ENCODE measurements around the gene GALNT14. TPM values are rescaled to one million over a fixed set of nuclear protein-coding genes. Genes with fewer than 3 reads are reported as not detected.

The GALNT14 gene
- total and polyA plus RNA-seq, 2 of the 13 experiments (the other 11 are each of a cell fraction or from before 2014, with no cell fraction given): not detected

DNA sequence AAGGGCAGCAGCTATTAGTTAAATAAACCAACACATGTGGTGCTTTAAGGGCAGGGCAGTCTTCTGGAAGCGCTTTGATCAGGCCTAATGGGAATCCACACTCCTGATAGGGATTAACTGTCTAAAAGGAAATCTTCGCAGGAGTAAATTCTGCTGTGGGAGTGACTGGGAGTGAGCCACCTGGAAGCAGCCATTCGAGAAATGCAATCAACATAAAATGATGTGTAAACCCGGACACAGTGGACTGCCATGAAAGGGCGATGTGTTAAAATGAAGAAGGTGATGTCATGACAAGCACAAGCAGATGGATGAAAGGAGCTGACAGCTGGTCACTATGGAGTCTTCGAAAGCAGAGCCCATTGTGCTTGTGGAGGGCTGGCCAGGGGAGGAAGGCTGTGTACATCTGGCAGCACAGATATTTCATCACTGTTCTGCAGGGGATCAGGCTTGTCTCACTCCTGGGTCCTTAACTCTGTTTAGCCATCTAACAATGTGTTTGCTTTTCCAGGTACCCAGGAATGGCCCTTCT, 24.8 kb upstream of the GALNT14 start:
- no peak overlapping the region for H2AFZ ChIP-seq (ENCODE audit: low read length)
- no TSS peak for BruUV-seq (replicated peaks)
- WGBS (ENCODE audit: low lambda C conversion rate): 26% methylated on average over 6 of the region's 6 CpGs
- TF ChIP-seq TOPORS (CRISPR knock-in tag; IDR thresholded peaks at IDR 0.05) (no peak), ZFX (CRISPR knock-in tag; IDR thresholded peaks at IDR 0.05; ENCODE audit: low read depth) (no peak), RAD51 (IDR thresholded peaks at IDR 0.05; ENCODE audit: borderline replicate concordance) (no peak), MAF1 (CRISPR knock-in tag; IDR thresholded peaks at IDR 0.05; ENCODE audit: borderline replicate concordance) (no peak)
- no peaks in the 10 kb centered on the region for H3K36me3 ChIP-seq (replicated peaks in 1 of 2; ENCODE audit: control insufficient read depth in 1 of 2, insufficient read depth in 2 of 2, low read length in 2 of 2)
- H3K4me3 ChIP-seq (replicated peaks in 1 of 3; ENCODE audit: insufficient read depth in 1 of 3, low read depth in 2 of 3, low read length in 3 of 3): no peak overlapping the region
- no peak overlapping the region for H3K4me2 ChIP-seq (ENCODE audit: low read depth, low read length)
- no peak overlapping the region for H3K9ac ChIP-seq (ENCODE audit: insufficient read depth, low read depth, low read length)
- H3K79me2 ChIP-seq (ENCODE audit: insufficient read depth, low read length): no peaks in the 10 kb centered on the region
- in situ Hi-C loops (cut with HindIII; ENCODE audit: extremely low pct_ligation_motif_present, low pct_unique_long_range_greater_than_20kb): loop anchor here (25.0 kb wide), 1 partner anchor 951 kb away; no protein-coding TSS in a partner anchor
- H3K27ac ChIP-seq (ENCODE audit: extremely low read length, insufficient read depth, low read length): no peak overlapping the region
- ChIA-PET POLR2A (no interaction called here), CTCF (ENCODE audit: low intra/inter-chr PET ratio, low total read pairs) (no interaction called here)
- peaks cover 0 to 6% of the 10 kb centered on the region in 2 experiments; a peak in 2 of 5 replicates for H3K27me3 ChIP-seq (ENCODE audit: control insufficient read depth in 1 of 2, insufficient read depth in 2 of 2, low read length in 2 of 2)
- no peaks in the 10 kb centered on the region for H3K9me3 ChIP-seq (ENCODE audit: low read length)
- ATAC-seq (no peak), FAIRE-seq (no peak), DNase-seq (ENCODE audit: low spot score) (no peak)
- intact Hi-C loops (cut with micrococcal nuclease; ENCODE audit: unreplicated experiment): no loop called here
- no peaks in the 10 kb centered on the region for H3K4me1 ChIP-seq (ENCODE audit: insufficient read depth, low read length)
- no peaks in the 10 kb centered on the region for H4K20me1 ChIP-seq (ENCODE audit: insufficient read depth, low read length)

DNA sequence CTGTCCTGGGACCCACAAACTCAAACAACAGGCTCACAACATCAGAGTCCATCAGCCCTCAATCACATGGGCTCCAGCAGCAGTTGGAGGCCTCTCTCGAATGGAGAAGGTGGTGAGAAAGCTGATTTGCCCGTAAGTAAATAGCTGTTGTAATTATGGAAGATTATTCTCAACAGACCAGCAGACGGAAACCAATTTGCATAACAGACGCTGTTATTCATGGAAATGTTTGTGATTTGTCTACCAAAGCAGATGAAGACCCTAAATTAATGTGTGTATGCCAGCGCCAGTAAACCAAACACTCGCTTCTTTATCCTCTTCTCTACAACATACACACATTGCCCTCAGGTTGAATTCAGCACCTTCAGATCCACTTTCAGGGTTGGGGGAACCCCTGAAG, 23.4 kb upstream of the GALNT14 start:
- Histone ChIP-seq H3K4me3 (replicated peaks in 1 of 3; ENCODE audit: insufficient read depth in 1 of 3, low read depth in 2 of 3, low read length in 3 of 3) (no peak overlapping the region), H3K79me2 (ENCODE audit: insufficient read depth, low read length) (no peaks in the 10 kb centered on the region), H2AFZ (ENCODE audit: low read length) (no peak overlapping the region), H3K36me3 (replicated peaks in 1 of 2; ENCODE audit: control insufficient read depth in 1 of 2, insufficient read depth in 2 of 2, low read length in 2 of 2) (no peaks in the 10 kb centered on the region), H4K20me1 (ENCODE audit: insufficient read depth, low read length) (no peaks in the 10 kb centered on the region), H3K4me2 (ENCODE audit: low read depth, low read length) (no peak overlapping the region), H3K27me3 (ENCODE audit: control insufficient read depth in 1 of 2, insufficient read depth in 2 of 2, low read length in 2 of 2) (peaks cover 0 to 11% of the 10 kb centered on the region in 2 experiments; a peak in 3 of 5 replicates), H3K9ac (ENCODE audit: insufficient read depth, low read depth, low read length) (no peak overlapping the region), H3K9me3 (ENCODE audit: low read length) (no peaks in the 10 kb centered on the region), H3K27ac (ENCODE audit: extremely low read length, insufficient read depth, low read length) (no peak overlapping the region), H3K4me1 (ENCODE audit: insufficient read depth, low read length) (no peaks in the 10 kb centered on the region)
- 15% methylated on average over 6 of the region's 6 CpGs for WGBS (ENCODE audit: low lambda C conversion rate)
- BruUV-seq (replicated peaks): no TSS peak
- in situ Hi-C loops (cut with HindIII; ENCODE audit: extremely low pct_ligation_motif_present, low pct_unique_long_range_greater_than_20kb) (loop anchor here (25.0 kb wide), 1 partner anchor 949 kb away; no protein-coding TSS in a partner anchor), intact Hi-C loops (cut with micrococcal nuclease; ENCODE audit: unreplicated experiment) (no loop called here)
- POLR2A ChIA-PET: no interaction called here
- FAIRE-seq (no peak), DNase-seq (ENCODE audit: low spot score) (no peak), ATAC-seq (no peak)
- CTCF ChIA-PET (ENCODE audit: low intra/inter-chr PET ratio, low total read pairs): no interaction called here
- TF ChIP-seq ISX (CRISPR knock-in tag; conservative IDR thresholded peaks at IDR 0.05) (no peak), ZNF510 (CRISPR knock-in tag; IDR thresholded peaks at IDR 0.05; ENCODE audit: low read depth) (no peak), ZNF672 (CRISPR knock-in tag; IDR thresholded peaks at IDR 0.05) (no peak), ZNF530 (CRISPR knock-in tag; IDR thresholded peaks at IDR 0.05; ENCODE audit: low read depth) (no peak), ZFP36L2 (CRISPR knock-in tag; IDR thresholded peaks at IDR 0.05) (no peak), ZNF768 (CRISPR knock-in tag; IDR thresholded peaks at IDR 0.05) (no peak), ZFP36L1 (CRISPR knock-in tag; IDR thresholded peaks at IDR 0.05) (no peak), DR1 (CRISPR knock-in tag; IDR thresholded peaks at IDR 0.05) (no peak), SRSF9 (IDR thresholded peaks at IDR 0.05; ENCODE audit: borderline replicate concordance, insufficient read depth, low read depth, low read length, poor library complexity, severe bottlenecking) (no peak)
- TF ChIP-seq, protein P1, sequence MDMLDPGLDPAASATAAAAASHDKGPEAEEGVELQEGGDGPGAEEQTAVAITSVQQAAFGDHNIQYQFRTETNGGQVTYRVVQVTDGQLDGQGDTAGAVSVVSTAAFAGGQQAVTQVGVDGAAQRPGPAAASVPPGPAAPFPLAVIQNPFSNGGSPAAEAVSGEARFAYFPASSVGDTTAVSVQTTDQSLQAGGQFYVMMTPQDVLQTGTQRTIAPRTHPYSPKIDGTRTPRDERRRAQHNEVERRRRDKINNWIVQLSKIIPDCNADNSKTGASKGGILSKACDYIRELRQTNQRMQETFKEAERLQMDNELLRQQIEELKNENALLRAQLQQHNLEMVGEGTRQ (IDR thresholded peaks at IDR 0.05; ENCODE audit: low read depth, low read length): no peak
- TF ChIP-seq, protein P1 (CRISPR knock-in tag; IDR thresholded peaks at IDR 0.05; ENCODE audit: borderline replicate concordance): no peak
